Skin of body (tissue), 2 donors: Measurements from ENCODE around the gene OPN4. TPM values are rescaled to one million over a fixed set of nuclear protein-coding genes. Genes with fewer than 3 reads are reported as not detected.
"Not testable (repeated sequence)": the region's sequence is repeated elsewhere in the genome, so short reads cannot be mapped to it uniquely, and the experiment has no call there.

Experiments
- DNase-seq: peaks from one replicate; lab custom pipeline; 2025; lab: John Stamatoyannopoulos, UW
- total RNA-seq: library from RNA; depleted of rRNA; stranded (reverse); fragments of >200 nt; gene quantifications from one replicate; pipeline ENCODE4 v1.2.3, GENCODE V29; 2014

The OPN4 gene
- not detected for total RNA-seq

GRCh38 chr10:86654411-86655172 is at the start of gene OPN4:
TSS of gene OPN4 (plus strand) at chr10:86654547. CDS start at chr10:86654784, 237 bp downstream.
- DNase-seq: no peak

GRCh38 chr10:86607674-86608073 is 46.7 kb upstream of the OPN4 start:
- no peak for DNase-seq

- DNase-seq: no peak
Observed at GRCh38 chr10:86609920-86610319, 44.4 kb upstream of the OPN4 start.

GRCh38 chr10:86611386-86611785 is 43.0 kb upstream of the OPN4 start:
- no peak for DNase-seq

GRCh38 chr10:86613096-86613495 is 41.3 kb upstream of the OPN4 start:
- no peak for DNase-seq

GRCh38 chr10:86613905-86614304 is 40.4 kb upstream of the OPN4 start:
- no peak for DNase-seq

- DNase-seq: no peak
Observed at GRCh38 chr10:86614853-86615252, 39.5 kb upstream of the OPN4 start.

GRCh38 chr10:86617278-86617677 is 37.1 kb upstream of the OPN4 start:
- DNase-seq: not testable (repeated sequence)

GRCh38 chr10:86628311-86628710 is 26.0 kb upstream of the OPN4 start:
- no peak for DNase-seq

- DNase-seq: no peak
Observed at GRCh38 chr10:86630079-86630478, 24.3 kb upstream of the OPN4 start.

GRCh38 chr10:86632009-86632800 is 22.1 kb upstream of the OPN4 start:
- DNase-seq: no peak

GRCh38 chr10:86632951-86633350 is 21.4 kb upstream of the OPN4 start:
- DNase-seq: no peak

- DNase-seq: no peak
Observed at GRCh38 chr10:86635402-86635801, 18.9 kb upstream of the OPN4 start.

GRCh38 chr10:86636311-86636710 is 18.0 kb upstream of the OPN4 start:
- DNase-seq: no peak

GRCh38 chr10:86642021-86642420 is 12.3 kb upstream of the OPN4 start:
- no peak for DNase-seq

GRCh38 chr10:86642499-86642898 is 11.8 kb upstream of the OPN4 start:
- DNase-seq: no peak

GRCh38 chr10:86644152-86644793 is 10.1 kb upstream of the OPN4 start:
- peak; percentile 73 for DNase-seq

GRCh38 chr10:86644794-86645445 is 9.4 kb upstream of the OPN4 start:
- DNase-seq: no peak

- not testable (repeated sequence) for DNase-seq
Observed at GRCh38 chr10:86645621-86646165, 8.7 kb upstream of the OPN4 start.

GRCh38 chr10:86646532-86646931 is 7.8 kb upstream of the OPN4 start:
- DNase-seq: no peak

- no peak for DNase-seq
Observed at GRCh38 chr10:86646933-86647332, 7.4 kb upstream of the OPN4 start.
